Adrenal gland (tissue), 12 donors: Measurements from ENCODE around the gene TEX29. TPM values are rescaled to one million over a fixed set of nuclear protein-coding genes. Genes with fewer than 3 reads are reported as not detected.

ENCODE experiments used
- DNase-seq, 7 donors: peaks; one replicate each; pipeline ENCODE4 v3.0.0-alpha.2; 2019 to 2020
- H3K27ac ChIP-seq, 5 donors: fragments of 200-600 bp; sonication (generic) in 4 of 5; 1 replicate in 3 of 5; 2 replicates in 2 of 5; pipeline versions ENCODE4 v1.5.1 to v1.8.0; 2016 to 2020; ENCODE audit warnings: mild to moderate bottlenecking in 1 of 5
- H3K27me3 ChIP-seq: fragments of 200-600 bp; 2 replicates; pipeline ENCODE4 v1.8.0; 2021
- H3K36me3 ChIP-seq, 2 donors: fragments of 200-600 bp; replicated peaks in 1 of 2; 1 replicate in 1 of 2; 2 replicates in 1 of 2; pipeline versions ENCODE4 v1.5.1 to v1.8.0; 2018 to 2022
- H3K4me1 ChIP-seq, 2 donors: fragments of 200-600 bp; replicated peaks in 1 of 2; 1 replicate in 1 of 2; 2 replicates in 1 of 2; pipeline versions ENCODE4 v1.5.1 to v1.8.0; 2018 to 2021
- H3K4me3 ChIP-seq, 4 donors: fragments of 200-600 bp; sonication (generic) in 3 of 4; one replicate each; pipeline ENCODE4 v1.5.1; 2016 to 2018
- H3K9me3 ChIP-seq, 3 donors: fragments of 200-600 bp; sonication (generic) in 1 of 3; replicated peaks in 1 of 3; 1 replicate in 2 of 3; 2 replicates in 1 of 3; pipeline versions ENCODE4 v1.5.1 to v1.8.0; 2016 to 2021
- CTCF ChIP-seq, 6 experiments: fragments of 450-650 bp in 4 of 6; fragments of 200-600 bp in 2 of 6; sonication (generic) in 1 of 6; IDR thresholded peaks; 1 replicate in 5 of 6; 2 replicates in 1 of 6; pipeline versions ENCODE4 v1.5.1 to v1.8.0; 2016 to 2021; ENCODE audit warnings: antibody characterized with exemption in 6 of 6, mild to moderate bottlenecking in 2 of 6, moderate library complexity in 1 of 6
- POLR2A ChIP-seq, 2 donors: fragments of 450-650 bp; IDR thresholded peaks; one replicate each; pipeline ENCODE4 v1.6.1; 2017; ENCODE audit warnings: antibody characterized with exemption in 2 of 2, mild to moderate bottlenecking in 2 of 2, moderate library complexity in 1 of 2
- WGBS, 4 donors: extraction: QIAGEN DNeasy Blood & Tissue Kit in 2 of 4; methylation state at CpG; one replicate each; pipeline versions ENCODE4 v1.1.5 to v1.1.7; 2013 to 2017; 5-methylcytosine and 5-hydroxymethylcytosine counted together
- intact Hi-C, 2 donors: fragments of 100-400 bp; cut with DNase I; formaldehyde crosslinking; loops; one replicate each; pipeline versions ENCODE4 v1.14.1 to v1.15.0; 2022 to 2023
- polyA plus RNA-seq, 3 donors: library from polyadenylated mRNA; stranded (reverse); fragments of 200-250 nt in 2 of 3; fragments of 350-450 nt in 1 of 3; fragmentation: Illumina TruSeq in 1 of 3; extraction: RNeasy Lipid Tissue Mini Kit (QIAGEN cat#74804) in 1 of 3; gene quantifications; one replicate each; pipeline ENCODE4 v1.2.3, GENCODE V29; 2013 to 2014
- total RNA-seq, 9 donors: library from RNA; depleted of rRNA in 4 of 9; stranded (reverse); fragments of >200 nt in 4 of 9; fragments of 120-200 nt in 1 of 9; fragmentation: NEBNext Ultra II Directional in 1 of 9; extraction: Animal tissue kit (Norgen Biotek cat#: 25700) in 1 of 9; gene quantifications; one replicate each; pipeline versions ENCODE4 v1.1.0 to v1.2.4, GENCODE V29; 2013 to 2023
- donor health status: healthy with polysubstance abuse.
- donor health status: Bipolar disorder and iron deficiency.
- donor health status: DM: yes; HTN: yes; CAD: no.
- donor health status: DM: no; HTN: no; CAD: no.
- donor health status: DM: no; HTN: no; CAD: no.
- donor health status: DM: yes; HTN: yes; CAD: no.

TEX29 gene
- total and polyA plus RNA-seq, 12 donors: 0.28 to 4.0 (median 0.34) TPM; not detected in 7

- Histone ChIP-seq H3K4me3 (no peak overlapping the region), H3K9me3 (no peaks in the 10 kb centered on the region), H3K27me3 (no peaks in the 10 kb centered on the region), H3K36me3 (no peaks in the 10 kb centered on the region), H3K27ac (no peak overlapping the region), H3K4me1 (no peaks in the 10 kb centered on the region)
- intact Hi-C loops: no loop called here
- peak in 2 of 7 donors; percentile 3 to 4 for DNase-seq
- no peak for TF ChIP-seq POLR2A (IDR thresholded peaks at IDR 0.05)
- TF ChIP-seq CTCF (IDR thresholded peaks at IDR 0.05): no peak
- WGBS, 4 donors: 38 to 48% (median 44%) methylated on average over 2 of the region's 2 CpGs
Observed at GRCh38 chr13:111382877-111383276, 62.4 kb downstream of the TEX29 start.

GRCh38 chr13:111383591-111384440 lies 63.4 kb downstream of the TEX29 start:
- no peaks in the 10 kb centered on the region for H3K27me3 ChIP-seq
- DNase-seq: peak in 3 of 7 donors; percentile 5 to 28 (median 6)
- no peaks in the 10 kb centered on the region for H3K36me3 ChIP-seq
- no peaks in the 10 kb centered on the region for H3K4me1 ChIP-seq
- no peak overlapping the region for H3K27ac ChIP-seq
- H3K9me3 ChIP-seq: no peaks in the 10 kb centered on the region
- WGBS, 4 donors: 61 to 72% (median 68%) methylated on average over 16 to 21 of the region's 21 CpGs
- intact Hi-C loops: no loop called here
- no peak overlapping the region for H3K4me3 ChIP-seq
- TF ChIP-seq CTCF (IDR thresholded peaks at IDR 0.05) (no peak), POLR2A (IDR thresholded peaks at IDR 0.05) (no peak)

- no peaks in the 10 kb centered on the region for H3K9me3 ChIP-seq
- DNase-seq: peak in 1 of 7 donors; percentile 20
- no peaks in the 10 kb centered on the region for H3K36me3 ChIP-seq
- TF ChIP-seq POLR2A (IDR thresholded peaks at IDR 0.05) (no peak), CTCF (IDR thresholded peaks at IDR 0.05) (no peak)
- intact Hi-C loops: no loop called here
- no peaks in the 10 kb centered on the region for H3K27me3 ChIP-seq
- 67 to 72% (median 68%) methylated on average over 11 of the region's 11 CpGs for WGBS, 4 donors
- H3K4me1 ChIP-seq: no peaks in the 10 kb centered on the region
- H3K27ac ChIP-seq: no peak overlapping the region
- H3K4me3 ChIP-seq: no peak overlapping the region
Observed at GRCh38 chr13:111384441-111385182, 64.2 kb downstream of the TEX29 start.

- intact Hi-C loops: no loop called here
- Histone ChIP-seq H3K4me1 (no peaks in the 10 kb centered on the region), H3K4me3 (no peak overlapping the region), H3K27me3 (no peaks in the 10 kb centered on the region), H3K9me3 (no peaks in the 10 kb centered on the region), H3K27ac (no peak overlapping the region), H3K36me3 (no peaks in the 10 kb centered on the region)
- 68 to 74% (median 70%) methylated on average over 6 of the region's 6 CpGs for WGBS, 4 donors
- peak in 1 of 7 donors; percentile 6 for DNase-seq
- TF ChIP-seq POLR2A (IDR thresholded peaks at IDR 0.05) (no peak), CTCF (IDR thresholded peaks at IDR 0.05) (no peak)
Observed at GRCh38 chr13:111385183-111385857, 64.9 kb downstream of the TEX29 start.
